Measurements from ENCODE around the gene PRF1.

PRF1 gene

GRCh38 chr10:70557876-70558275 lies 44.7 kb downstream of the PRF1 start:
- DNase-seq = no peak

- DNase-seq = no peak
Observed at GRCh38 chr10:70557086-70557845, 45.3 kb downstream of the PRF1 start.

GRCh38 chr10:70555371-70555770 lies 47.2 kb downstream of the PRF1 start:
- no peak for DNase-seq

GRCh38 chr10:70552586-70552985 lies 50.0 kb downstream of the PRF1 start:
- no peak for DNase-seq

- DNase-seq = no peak
Observed at GRCh38 chr10:70551971-70552422, 50.5 kb downstream of the PRF1 start.

GRCh38 chr10:70551466-70551865 lies 51.1 kb downstream of the PRF1 start:
- no peak for DNase-seq

GRCh38 chr10:70550459-70550858 lies 52.1 kb downstream of the PRF1 start:
- no peak for DNase-seq

- DNase-seq = peak; percentile 78
Observed at GRCh38 chr10:70549962-70550458, 52.5 kb downstream of the PRF1 start.

- no peak for DNase-seq
Observed at GRCh38 chr10:70549351-70549961, 53.1 kb downstream of the PRF1 start.
